GM21737 (cell line): ENCODE results near the gene RBMS3.

Experiments
- ATAC-seq: cut with Tn5 transposase; IDR thresholded peaks from one replicate; pipeline ENCODE4 v1.9.1; 2021; ENCODE audit warnings: mild to moderate bottlenecking, moderate library complexity; ENCODE audit not compliant: unreplicated experiment

RBMS3 gene

GRCh38 chr3:29608414-29609327 is 327.8 kb downstream of the RBMS3 start:
- no peak for ATAC-seq

GRCh38 chr3:29609328-29609811 is 328.5 kb downstream of the RBMS3 start:
- no peak for ATAC-seq

- ATAC-seq = no peak
Measured at GRCh38 chr3:29610781-29611180, 329.9 kb downstream of the RBMS3 start.

- ATAC-seq = no peak
Measured at GRCh38 chr3:29611252-29611651, 330.4 kb downstream of the RBMS3 start.

- ATAC-seq = no peak
Measured at GRCh38 chr3:29612536-29612935, 331.7 kb downstream of the RBMS3 start.

- ATAC-seq = no peak
Measured at GRCh38 chr3:29614954-29615353, 334.1 kb downstream of the RBMS3 start.

- no peak for ATAC-seq
Measured at GRCh38 chr3:29618395-29619282, 337.8 kb downstream of the RBMS3 start.

- no peak for ATAC-seq
Measured at GRCh38 chr3:29619676-29620075, 338.8 kb downstream of the RBMS3 start.

GRCh38 chr3:29627136-29628117 is 346.6 kb downstream of the RBMS3 start:
- no peak for ATAC-seq

GRCh38 chr3:29628795-29629194 is 347.9 kb downstream of the RBMS3 start:
- ATAC-seq = no peak

- ATAC-seq = no peak
Measured at GRCh38 chr3:29635888-29636287, 355.0 kb downstream of the RBMS3 start.

- no peak for ATAC-seq
Measured at GRCh38 chr3:29637068-29637467, 356.2 kb downstream of the RBMS3 start.

GRCh38 chr3:29639578-29640290 is 358.9 kb downstream of the RBMS3 start:
- ATAC-seq = no peak

GRCh38 chr3:29642393-29643033 is 361.6 kb downstream of the RBMS3 start:
- no peak for ATAC-seq

GRCh38 chr3:29643034-29643425 is 362.2 kb downstream of the RBMS3 start:
- no peak for ATAC-seq

GRCh38 chr3:29644261-29644660 is 363.4 kb downstream of the RBMS3 start:
- no peak for ATAC-seq

- ATAC-seq = no peak
Measured at GRCh38 chr3:29644956-29645636, 364.2 kb downstream of the RBMS3 start.

- ATAC-seq = no peak
Measured at GRCh38 chr3:29646043-29646442, 365.2 kb downstream of the RBMS3 start.
